ENCODE measurements around the gene WFDC8. TPM values are rescaled to one million over a fixed set of nuclear protein-coding genes. Genes with fewer than 3 reads are reported as not detected.

WFDC8 gene
- polyA plus RNA-seq, 1 donor from 2014 or later, result not detected

- H3K27me3 ChIP-seq (ENCODE audit: insufficient read depth, low read depth, low read length), result no peaks in the 10 kb centered on the region
- no peak within 1 kb of the TSS for H3K27ac ChIP-seq (ENCODE audit: low read length)
- H3K79me2 ChIP-seq (replicated peaks; ENCODE audit: insufficient read depth, low read length), result no peaks in the 10 kb centered on the region
- H3K36me3 ChIP-seq (ENCODE audit: insufficient read depth, low read length), result no peaks in the 10 kb centered on the region
- no peaks in the 10 kb centered on the region for H3K9me2 ChIP-seq (ENCODE audit: insufficient read depth, low read length)
- no peaks in the 10 kb centered on the region for H4K20me1 ChIP-seq (ENCODE audit: insufficient read depth)
- TF ChIP-seq RAD21 (conservative IDR thresholded peaks at IDR 0.05), result no peak
- no peak for TF ChIP-seq SMC3 (conservative IDR thresholded peaks at IDR 0.05; ENCODE audit: poor library complexity)
- TF ChIP-seq REST (IDR thresholded peaks at IDR 0.05; ENCODE audit: borderline replicate concordance), result no peak
- TF ChIP-seq EZH2 (IDR thresholded peaks at IDR 0.05; ENCODE audit: borderline replicate concordance, insufficient read depth, low read length, poor library complexity, severe bottlenecking), result no peak
- no peak for TF ChIP-seq POLR2AphosphoS5 (IDR thresholded peaks at IDR 0.05)
- no peak for TF ChIP-seq CTCF (IDR thresholded peaks at IDR 0.05; ENCODE audit: poor library complexity, severe bottlenecking)
- TF ChIP-seq MXI1 (conservative IDR thresholded peaks at IDR 0.05; ENCODE audit: poor library complexity, severe bottlenecking), result no peak
- no peak for TF ChIP-seq TAF1 (IDR thresholded peaks at IDR 0.05; ENCODE audit: low read depth)
- no peak for TF ChIP-seq EP300 (conservative IDR thresholded peaks at IDR 0.05; ENCODE audit: poor library complexity, severe bottlenecking)
- no peak within 1 kb of the TSS for H3K4me3 ChIP-seq (ENCODE audit: low read length)
- H3K4me2 ChIP-seq (ENCODE audit: low read length), result no peak within 1 kb of the TSS
- H3K9ac ChIP-seq (ENCODE audit: low read length), result no peak within 1 kb of the TSS
- H2AFZ ChIP-seq (ENCODE audit: low read depth, low read length), result no peak within 1 kb of the TSS
- H3K9me3 ChIP-seq (ENCODE audit: low read length), result no peaks in the 10 kb centered on the region
- H3F3A ChIP-seq (ENCODE audit: insufficient read depth, low read length, poor library complexity, severe bottlenecking), result no peaks in the 10 kb centered on the region
Observed at GRCh38 chr20:45547206-45547770, 31.8 kb downstream of the WFDC8 start, which contains the start of gene EPPIN. EPPIN (minus strand) TSS chr20:45547401; CDS start chr20:45547357, 44 bp downstream.

- Histone ChIP-seq H3K27ac (ENCODE audit: low read length) (no peak overlapping the region), H3K9me2 (ENCODE audit: insufficient read depth, low read length) (no peaks in the 10 kb centered on the region), H3K9ac (ENCODE audit: low read length) (no peak overlapping the region), H3K79me2 (replicated peaks; ENCODE audit: insufficient read depth, low read length) (no peaks in the 10 kb centered on the region), H3K36me3 (ENCODE audit: insufficient read depth, low read length) (no peaks in the 10 kb centered on the region), H3F3A (ENCODE audit: insufficient read depth, low read length, poor library complexity, severe bottlenecking) (no peaks in the 10 kb centered on the region), H3K9me3 (ENCODE audit: low read length) (no peaks in the 10 kb centered on the region), H3K4me3 (ENCODE audit: low read length) (no peak overlapping the region), H4K20me1 (ENCODE audit: insufficient read depth) (no peaks in the 10 kb centered on the region), H2AFZ (ENCODE audit: low read depth, low read length) (no peak overlapping the region), H3K27me3 (ENCODE audit: insufficient read depth, low read depth, low read length) (no peaks in the 10 kb centered on the region), H3K4me2 (ENCODE audit: low read length) (no peak overlapping the region)
- peak; percentile 56 for TF ChIP-seq RAD21 (conservative IDR thresholded peaks at IDR 0.05)
- TF ChIP-seq SMC3 (conservative IDR thresholded peaks at IDR 0.05; ENCODE audit: poor library complexity), result peak; percentile 44
- no peak for TF ChIP-seq POLR2AphosphoS5 (IDR thresholded peaks at IDR 0.05)
- TF ChIP-seq CTCF (IDR thresholded peaks at IDR 0.05; ENCODE audit: poor library complexity, severe bottlenecking), result peak; percentile 55
Observed at GRCh38 chr20:45545754-45546453, 33.2 kb downstream of the WFDC8 start.

All from neural cell (in vitro differentiated cells).